Superior temporal gyrus (tissue), 1 donor: ENCODE data around the gene ITPR2.

Experiments used
- DNase-seq: peaks from one replicate; pipeline ENCODE4 v3.0.0-alpha.2; 2016; ENCODE audit errors: extremely low spot score

ITPR2 gene

GRCh38 chr12:26573225-26573909 is 259.6 kb downstream of the ITPR2 start:
- DNase-seq: no peak

GRCh38 chr12:26572137-26572536 is 260.9 kb downstream of the ITPR2 start:
- DNase-seq: no peak

- no peak for DNase-seq
Measured at GRCh38 chr12:26571560-26571959, 261.4 kb downstream of the ITPR2 start.

DNA sequence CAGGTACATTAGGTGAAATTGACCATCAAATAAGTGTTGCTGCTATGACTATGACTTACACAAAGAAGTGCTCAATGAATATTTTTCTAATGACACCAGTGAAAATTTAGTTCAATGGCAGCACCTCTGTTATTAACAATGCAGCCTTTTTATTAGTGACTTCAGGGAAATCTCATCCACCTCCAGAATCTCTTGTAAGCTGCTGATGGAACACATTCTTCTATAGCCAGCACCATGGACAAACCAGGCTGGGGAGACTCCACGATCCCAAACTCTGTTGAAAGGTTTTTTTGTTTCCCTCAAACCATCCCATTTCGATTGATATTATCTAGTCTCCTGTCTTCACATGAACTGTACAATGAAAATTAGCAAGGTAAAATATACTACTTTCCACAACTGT is 265.9 kb downstream of the ITPR2 start:
- no peak for DNase-seq

- no peak for DNase-seq
Measured at GRCh38 chr12:26566675-26567074, 266.3 kb downstream of the ITPR2 start.

DNA sequence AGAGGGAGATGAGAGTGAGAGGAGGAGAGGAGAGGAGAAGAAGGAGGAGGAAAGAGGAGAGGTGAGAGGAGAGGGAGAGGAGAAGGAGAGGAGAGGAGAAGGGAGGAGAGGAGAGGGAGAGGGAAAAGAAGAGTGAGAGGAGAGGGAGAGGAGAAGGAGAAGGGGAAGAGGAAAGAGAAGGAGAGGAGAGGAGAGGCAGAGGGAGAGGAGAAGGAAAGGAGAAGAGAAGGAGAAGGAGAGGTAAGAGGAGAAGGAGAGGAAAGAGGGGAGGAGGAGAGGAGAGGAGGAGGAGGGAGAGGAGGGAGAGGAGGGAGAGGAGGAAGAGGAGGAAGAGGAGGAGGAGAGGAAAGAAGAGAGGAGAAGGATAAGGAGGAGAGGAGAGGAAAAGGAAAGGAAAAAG is 266.8 kb downstream of the ITPR2 start:
- DNase-seq: no peak

DNA sequence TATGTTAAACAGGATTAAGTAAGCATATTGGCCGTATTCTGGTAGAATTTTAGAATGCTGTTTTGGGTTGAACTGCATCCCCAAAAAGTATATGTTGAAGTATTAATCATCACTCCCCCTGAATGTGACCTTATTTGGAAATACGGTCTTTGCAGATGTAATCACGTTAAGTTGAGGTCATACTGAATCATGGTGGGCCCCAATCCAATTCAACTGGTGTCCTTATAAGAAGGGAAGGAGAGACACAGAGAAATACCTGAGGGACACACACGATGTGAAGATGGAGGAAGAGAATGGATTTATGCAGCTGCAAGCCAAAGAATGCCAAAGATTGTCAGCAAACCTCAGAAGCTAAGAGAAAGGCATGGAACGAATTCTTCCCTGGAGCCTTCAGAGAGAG is 268.6 kb downstream of the ITPR2 start:
- DNase-seq: no peak

DNA sequence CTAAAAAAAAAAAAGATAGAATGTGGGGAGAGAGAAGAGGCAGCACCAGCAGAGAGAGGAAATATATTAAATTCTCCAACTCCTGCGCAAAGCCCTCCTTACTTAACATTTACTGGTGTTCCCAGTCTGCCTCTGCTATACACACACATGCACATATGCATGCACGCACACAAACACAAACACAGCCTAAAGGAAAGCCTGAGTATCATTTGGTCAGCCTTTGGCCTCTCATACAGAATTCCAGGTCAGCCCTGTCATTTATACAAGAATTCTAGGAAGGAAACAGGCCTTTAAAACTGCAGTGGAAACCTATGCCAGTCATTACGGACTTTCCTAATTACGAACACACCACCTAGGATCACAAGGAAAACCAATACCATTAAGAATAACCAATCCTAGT is 269.4 kb downstream of the ITPR2 start:
- DNase-seq: no peak

DNA sequence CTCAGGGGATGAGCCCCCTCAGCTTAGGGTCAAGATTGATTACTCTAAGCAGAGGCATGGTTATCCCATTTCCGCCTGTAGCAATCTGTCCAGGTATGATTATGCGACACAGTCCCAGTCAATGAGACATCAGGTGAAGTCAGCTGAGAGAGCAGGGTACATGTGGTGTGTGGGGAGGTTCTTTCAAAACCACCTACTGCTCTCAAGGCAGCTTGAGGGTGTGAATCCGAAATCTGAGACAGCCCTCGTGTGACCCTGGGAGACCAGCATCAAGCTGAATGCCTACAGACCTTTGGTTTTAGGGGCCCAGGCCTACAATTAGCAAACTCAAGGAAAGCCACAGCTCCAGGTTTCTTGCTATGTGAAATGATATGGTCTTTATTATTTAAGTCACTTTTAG is 275.7 kb downstream of the ITPR2 start:
- no peak for DNase-seq

DNA sequence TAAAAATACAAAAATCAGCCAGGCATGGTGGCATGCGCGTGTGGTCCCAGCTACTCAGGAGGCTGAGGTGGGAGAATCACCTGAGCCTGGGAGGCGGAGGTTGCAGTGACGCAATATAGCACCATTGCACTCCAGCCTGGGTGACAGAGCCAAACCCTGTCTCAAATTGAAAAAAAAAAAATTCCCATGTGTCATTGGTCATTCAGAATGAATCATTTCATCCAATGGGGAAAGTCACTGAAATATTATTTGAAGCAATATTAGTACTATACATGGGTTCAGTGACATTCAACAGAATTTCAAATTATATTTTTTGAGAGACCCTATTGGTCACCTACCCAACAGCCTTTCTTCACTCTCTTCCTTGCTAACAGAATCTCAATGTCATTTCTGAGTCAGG is 276.1 kb downstream of the ITPR2 start:
- DNase-seq: no peak

GRCh38 chr12:26555139-26555538 is 277.9 kb downstream of the ITPR2 start:
- no peak for DNase-seq

DNA sequence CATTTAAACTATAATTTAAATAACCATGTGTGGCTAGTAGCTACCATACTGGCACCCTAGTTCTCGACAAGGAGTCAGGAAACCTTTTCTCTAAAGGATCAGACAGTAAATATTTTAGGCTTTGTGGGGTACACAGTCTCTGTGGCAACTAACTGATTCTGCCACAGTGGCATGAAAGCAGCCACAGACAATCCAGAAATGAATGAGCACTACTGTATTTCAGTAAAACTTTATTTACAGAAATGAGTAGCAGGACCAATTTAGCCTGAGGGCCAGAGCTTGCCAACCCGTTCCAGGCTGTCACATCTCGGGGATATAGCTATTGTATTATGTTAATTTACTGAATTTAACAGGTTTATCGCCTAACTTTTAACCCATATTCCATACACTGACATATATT is 278.7 kb downstream of the ITPR2 start:
- no peak for DNase-seq

DNA sequence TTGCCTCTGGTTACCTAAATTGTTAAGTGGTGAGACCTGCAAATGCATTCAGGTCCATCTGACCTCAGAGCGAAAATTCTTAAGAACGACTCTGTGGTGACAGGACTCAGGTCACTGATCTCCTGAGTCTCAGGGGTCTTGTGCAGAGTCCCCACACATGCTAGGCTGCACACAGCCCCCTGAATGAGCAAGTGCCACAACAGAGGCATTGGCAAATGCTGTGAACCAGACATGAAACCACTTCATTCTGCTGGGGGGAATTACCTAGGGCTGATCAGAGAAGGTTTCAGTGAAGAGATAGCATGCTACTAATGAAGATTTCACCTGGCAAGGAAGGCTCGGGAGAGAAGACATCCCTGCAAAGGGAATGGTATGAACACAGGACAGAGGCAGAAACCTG is 281.6 kb downstream of the ITPR2 start:
- DNase-seq: no peak

GRCh38 chr12:26548227-26548626 is 284.8 kb downstream of the ITPR2 start:
- DNase-seq: no peak

DNA sequence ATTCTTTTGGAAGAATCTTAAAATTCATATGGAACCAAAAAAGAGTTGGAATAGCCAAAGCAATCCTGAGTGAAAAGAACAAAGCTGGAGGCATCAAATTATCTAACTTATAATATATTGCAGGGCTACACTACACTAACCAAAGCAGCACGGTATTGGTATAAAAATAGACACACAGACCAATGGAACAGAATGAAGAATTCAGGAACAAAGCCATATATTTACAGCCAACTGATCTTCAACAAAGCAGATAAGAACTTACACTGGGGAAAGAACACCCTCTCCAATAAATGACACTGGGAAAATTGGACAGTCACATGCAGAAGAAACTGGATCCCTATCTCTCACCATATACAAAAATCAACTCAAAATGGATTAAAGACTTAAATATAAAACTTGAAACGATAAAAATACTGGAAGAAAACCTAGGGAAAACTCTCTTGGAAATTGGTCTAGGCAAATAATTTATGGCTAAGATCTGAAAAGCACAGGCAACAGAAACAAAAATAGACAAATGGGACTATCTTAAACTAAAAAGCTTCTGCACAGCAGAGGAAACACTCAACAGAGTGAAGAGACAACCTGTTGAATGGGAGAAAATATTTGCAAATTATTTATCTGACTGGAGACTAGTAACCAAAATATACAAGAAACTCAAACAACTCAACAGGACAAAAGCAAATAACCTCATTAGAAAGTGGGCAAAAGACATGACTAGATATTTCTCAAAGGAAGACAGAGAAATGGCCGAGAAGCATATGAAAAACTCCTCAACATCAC is 286.3 kb downstream of the ITPR2 start:
- DNase-seq: no peak

- no peak for DNase-seq
Measured at GRCh38 chr12:26539131-26539530, 293.9 kb downstream of the ITPR2 start.

- no peak for DNase-seq
Measured at GRCh38 chr12:26537651-26538050, 295.3 kb downstream of the ITPR2 start.

DNA sequence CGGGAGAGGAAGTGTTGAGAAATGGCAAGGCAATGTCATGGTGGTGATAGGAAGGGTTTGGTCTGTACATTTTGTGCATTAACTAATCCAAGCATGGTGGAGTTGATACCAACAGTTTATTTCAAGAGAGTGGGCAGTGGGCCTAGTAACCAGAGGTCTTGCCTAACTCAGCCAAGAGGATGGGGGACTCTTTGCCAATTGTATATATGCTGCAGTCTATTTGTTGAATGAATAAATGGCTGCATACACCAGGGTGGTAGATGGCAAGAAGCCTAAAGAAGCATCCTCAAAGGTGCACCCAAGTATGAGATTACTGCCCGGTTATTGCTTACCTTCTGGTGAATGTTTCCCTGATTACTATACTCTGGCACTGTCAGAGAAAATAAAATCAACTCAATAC is 295.9 kb downstream of the ITPR2 start:
- no peak for DNase-seq

- peak; percentile 63 for DNase-seq
Measured at GRCh38 chr12:26535826-26536225, 297.2 kb downstream of the ITPR2 start.

- DNase-seq: no peak
Measured at GRCh38 chr12:26534071-26534470, 298.9 kb downstream of the ITPR2 start.

- no peak for DNase-seq
Measured at GRCh38 chr12:26533211-26533610, 299.8 kb downstream of the ITPR2 start.

- DNase-seq: no peak
Measured at GRCh38 chr12:26530461-26530860, 302.5 kb downstream of the ITPR2 start.

GRCh38 chr12:26528943-26529342 is 304.1 kb downstream of the ITPR2 start:
- DNase-seq: no peak

GRCh38 chr12:26527682-26528081 is 305.3 kb downstream of the ITPR2 start:
- DNase-seq: no peak
